Osteoblast (primary cell): ENCODE data around the gene PLA2G12A. TPM values are rescaled to one million over a fixed set of nuclear protein-coding genes. Genes with fewer than 3 reads are reported as not detected.

Experiments used
- DNase-seq: peaks from one replicate; pipeline ENCODE4 v3.0.0; 2011; ENCODE audit warnings: low spot score, mixed read lengths; ENCODE audit not compliant: insufficient read length; ENCODE audit errors: missing footprints
- H2AFZ ChIP-seq: 2 replicates; pipeline ENCODE4 v1.6.0; 2011; ENCODE audit warnings: mild to moderate bottlenecking, low read length
- H3K27ac ChIP-seq: 2 replicates; pipeline ENCODE4 v1.5.1; 2011; ENCODE audit warnings: mild to moderate bottlenecking, low read depth, low read length, moderate library complexity
- H3K27me3 ChIP-seq: 2 replicates; pipeline ENCODE4 v1.6.0; 2012; ENCODE audit warnings: mild to moderate bottlenecking, control low read depth, inconsistent platforms, low read length, moderate library complexity; ENCODE audit not compliant: insufficient read depth
- H3K36me3 ChIP-seq: 2 replicates; pipeline ENCODE4 v1.5.1; 2011; ENCODE audit warnings: mild to moderate bottlenecking, low read length, control low read depth, moderate library complexity; ENCODE audit not compliant: insufficient read depth
- H3K4me1 ChIP-seq: 2 replicates; pipeline ENCODE4 v1.5.1; 2011; ENCODE audit warnings: mild to moderate bottlenecking, low read length, control low read depth, moderate library complexity; ENCODE audit not compliant: insufficient read depth
- H3K4me2 ChIP-seq: 2 replicates; pipeline ENCODE4 v1.6.0; 2011; ENCODE audit warnings: mild to moderate bottlenecking, low read length; ENCODE audit not compliant: insufficient read depth
- H3K4me3 ChIP-seq: fragments of 200-600 bp; sonication (generic); 3 replicates; pipeline ENCODE4 v1.5.1; 2012; ENCODE audit warnings: mild to moderate bottlenecking, low read length, inconsistent platforms; ENCODE audit not compliant: insufficient read depth
- H3K79me2 ChIP-seq: 2 replicates; pipeline ENCODE4 v1.6.0; 2012; ENCODE audit warnings: mild to moderate bottlenecking, low read length, control low read depth, inconsistent platforms; ENCODE audit not compliant: insufficient read depth
- H3K9me3 ChIP-seq: 2 replicates; pipeline ENCODE4 v1.5.1; 2011; ENCODE audit warnings: low read depth, low read length, control low read depth
- H4K20me1 ChIP-seq: 2 replicates; pipeline ENCODE4 v1.6.0; 2012; ENCODE audit warnings: mild to moderate bottlenecking, low read length, control low read depth; ENCODE audit not compliant: insufficient read depth
- CTCF ChIP-seq: IDR thresholded peaks from 2 replicates; pipeline ENCODE4 v1.5.1; 2011; ENCODE audit warnings: mild to moderate bottlenecking, low read depth, low read length, moderate library complexity; ENCODE audit errors: extremely low read depth
- total RNA-seq: library from RNA; depleted of rRNA; stranded (reverse); fragments of >200 nt; gene quantifications from 2 replicates; pipeline ENCODE4 v1.2.3, GENCODE V29; 2012

The PLA2G12A gene
- total RNA-seq, 1 donor: 16.3 TPM

- H3K4me2 ChIP-seq: no peak overlapping the region
- DNase-seq: no peak
- H4K20me1 ChIP-seq: no peaks in the 10 kb centered on the region
- H3K36me3 ChIP-seq: no peaks in the 10 kb centered on the region
- TF ChIP-seq CTCF: no peak
- H3K79me2 ChIP-seq: no peaks in the 10 kb centered on the region
- H3K27me3 ChIP-seq: no peaks in the 10 kb centered on the region
- no peaks in the 10 kb centered on the region for H3K9me3 ChIP-seq
- no peaks in the 10 kb centered on the region for H3K4me1 ChIP-seq
- H3K27ac ChIP-seq: no peak overlapping the region
- no peak overlapping the region for H3K4me3 ChIP-seq
- no peak overlapping the region for H2AFZ ChIP-seq
Measured at GRCh38 chr4:109676886-109677285, 53.0 kb downstream of the PLA2G12A start.

GRCh38 chr4:109675843-109676242, 54.0 kb downstream of the PLA2G12A start:
- H3K4me3 ChIP-seq: no peak overlapping the region
- no peaks in the 10 kb centered on the region for H3K4me1 ChIP-seq
- H3K27me3 ChIP-seq: no peaks in the 10 kb centered on the region
- H3K4me2 ChIP-seq: no peak overlapping the region
- DNase-seq: no peak
- H3K79me2 ChIP-seq: no peaks in the 10 kb centered on the region
- no peaks in the 10 kb centered on the region for H4K20me1 ChIP-seq
- no peak for TF ChIP-seq CTCF
- H3K27ac ChIP-seq: no peak overlapping the region
- no peaks in the 10 kb centered on the region for H3K36me3 ChIP-seq
- H2AFZ ChIP-seq: no peak overlapping the region
- H3K9me3 ChIP-seq: no peaks in the 10 kb centered on the region

- Histone ChIP-seq H3K4me2 (no peak overlapping the region), H3K36me3 (no peaks in the 10 kb centered on the region), H3K27ac (no peak overlapping the region), H3K4me1 (no peaks in the 10 kb centered on the region), H4K20me1 (no peaks in the 10 kb centered on the region), H3K4me3 (no peak overlapping the region), H3K27me3 (no peaks in the 10 kb centered on the region), H3K79me2 (no peaks in the 10 kb centered on the region), H3K9me3 (no peaks in the 10 kb centered on the region), H2AFZ (no peak overlapping the region)
- TF ChIP-seq CTCF: no peak
- DNase-seq: no peak
Measured at GRCh38 chr4:109675181-109675580, 54.7 kb downstream of the PLA2G12A start.

DNA sequence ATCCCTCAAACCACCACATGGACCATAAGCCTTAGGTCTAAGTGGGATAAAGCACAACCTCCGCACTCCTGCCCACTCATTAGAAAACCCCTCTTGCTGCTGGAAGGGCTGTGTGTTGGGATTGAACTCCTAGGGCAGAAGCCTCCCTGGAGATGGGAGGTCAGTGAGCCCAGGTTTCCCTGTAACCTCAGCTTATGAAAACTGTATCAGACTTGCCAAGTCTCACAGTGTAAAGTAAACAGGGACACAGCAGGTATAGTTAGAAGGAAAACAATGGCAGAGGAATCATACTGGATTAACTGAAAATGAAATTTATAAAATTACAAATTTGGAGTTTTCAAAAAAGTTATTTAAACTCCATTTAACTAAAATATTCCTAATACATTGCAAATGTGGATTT, 56.6 kb downstream of the PLA2G12A start:
- no peaks in the 10 kb centered on the region for H3K79me2 ChIP-seq
- no peaks in the 10 kb centered on the region for H3K27me3 ChIP-seq
- H3K4me2 ChIP-seq: no peak overlapping the region
- H4K20me1 ChIP-seq: no peaks in the 10 kb centered on the region
- no peaks in the 10 kb centered on the region for H3K4me1 ChIP-seq
- no peaks in the 10 kb centered on the region for H3K9me3 ChIP-seq
- H3K4me3 ChIP-seq: no peak overlapping the region
- no peak for TF ChIP-seq CTCF
- no peak overlapping the region for H3K27ac ChIP-seq
- no peaks in the 10 kb centered on the region for H3K36me3 ChIP-seq
- no peak for DNase-seq
- no peak overlapping the region for H2AFZ ChIP-seq
